Heart right ventricle (tissue), 16 donors: Measurements from ENCODE around the gene RPS15. TPM values are rescaled to one million over a fixed set of nuclear protein-coding genes. Genes with fewer than 3 reads are reported as not detected.

Experiments
- ATAC-seq, 8 donors: fragments of 200-7000 bp; cut with Tn5 transposase; one replicate each; pipeline ENCODE4 v1.9.1; 2020; ENCODE audit warnings: mild to moderate bottlenecking in 8 of 8, moderate library complexity in 8 of 8, moderate number of reproducible peaks in 1 of 8
- DNase-seq, 2 donors: peaks; one replicate each; pipeline ENCODE4 v3.0.0-alpha.2; 2020
- H3K27ac ChIP-seq, 10 donors: fragments of 200-600 bp; sonication (generic) in 2 of 10; one replicate each; pipeline versions ENCODE4 v1.5.0 to v1.8.0; 2020 to 2022; ENCODE audit warnings: mild to moderate bottlenecking in 3 of 10
- H3K27me3 ChIP-seq, 7 donors: fragments of 200-600 bp; one replicate each; pipeline ENCODE4 v1.8.0; 2021 to 2022; ENCODE audit warnings: mild to moderate bottlenecking in 2 of 7
- H3K36me3 ChIP-seq, 9 donors: fragments of 200-600 bp; sonication (generic) in 1 of 9; one replicate each; pipeline versions ENCODE4 v1.5.0 to v1.8.0; 2020 to 2022; ENCODE audit warnings: mild to moderate bottlenecking in 2 of 9
- H3K4me1 ChIP-seq, 9 donors: fragments of 200-600 bp; sonication (generic) in 1 of 9; one replicate each; pipeline versions ENCODE4 v1.5.0 to v1.8.0; 2020 to 2022; ENCODE audit warnings: mild to moderate bottlenecking in 4 of 9
- H3K4me3 ChIP-seq, 10 donors: fragments of 200-600 bp; sonication (generic) in 2 of 10; one replicate each; pipeline versions ENCODE4 v1.5.0 to v1.8.0; 2020 to 2022; ENCODE audit warnings: mild to moderate bottlenecking in 7 of 10, moderate library complexity in 2 of 10
- H3K9me3 ChIP-seq, 11 donors: fragments of 200-600 bp in 10 of 11; sonication (generic) in 2 of 11; one replicate each; pipeline versions ENCODE4 v1.5.0 to v1.8.0; 2013 to 2022; ENCODE audit warnings: mild to moderate bottlenecking in 2 of 11, control low read depth in 1 of 11, moderate library complexity in 1 of 11
- CTCF ChIP-seq, 9 donors: fragments of 200-600 bp; sonication (generic) in 2 of 9; IDR thresholded peaks; one replicate each; pipeline versions ENCODE4 v1.5.0 to v1.8.0; 2021 to 2022; ENCODE audit warnings: antibody characterized with exemption in 9 of 9, mild to moderate bottlenecking in 5 of 9, moderate library complexity in 1 of 9
- WGBS, 2 donors: extraction: QIAGEN DNeasy Blood & Tissue Kit; methylation state at CpG; one replicate each; pipeline ENCODE4 v1.1.7; 2013; ENCODE audit warnings: inconsistent platforms in 1 of 2; 5-methylcytosine and 5-hydroxymethylcytosine counted together
- intact Hi-C, 10 donors: fragments of 100-400 bp; cut with DNase I; formaldehyde crosslinking; loops; one replicate each; pipeline versions ENCODE4 v1.11.1 to v1.14.2; 2022
- polyA plus RNA-seq, 2 donors: library from polyadenylated mRNA; stranded (reverse); fragments of 200-250 nt; gene quantifications; one replicate each; pipeline ENCODE4 v1.2.3, GENCODE V29; 2013
- total RNA-seq, 10 donors: library from RNA; stranded (reverse); fragmentation: NEBNext Ultra II Directional in 3 of 10; extraction: Animal tissue kit (Norgen Biotek cat#: 25700) in 3 of 10; gene quantifications; one replicate each; pipeline versions ENCODE4 v1.2.1 to v1.2.4, GENCODE V29; 2021 to 2023
- donor health status: Arrhythmogenic right ventricular cardiomyopathy.
- donor health status: ischemic (EF 13 %, LVEDD 7.1; RV severe dilation, severe dysfunction).
- donor health status: healthy with polysubstance abuse.
- donor health status: DM: no; HTN: yes; CAD: no.
- donor health status: DM: no; HTN: no; CAD: no.
- donor health status: ischemic (EF 25% LVEDD 6.9; RV normal size, moderate dysfunction).
- donor health status: ischemic (EF 25% LVEDD 5.7; RV mildly dilated, moderate dysfunction).
- donor health status: healthy.
- donor health status: DM: yes; HTN: yes; CAD: no.
- donor health status: Ischemic cardiomyopathy.
- donor health status: ischemic (EF 35%, LVEDD 5.7; RV mildly dilated, moderate dysfunction).
- donor health status: nonischemic (EF 11% LVEDD 7.7; RV severe dilation, severe dysfunction).
- donor health status: DM: yes; HTN: yes; CAD: no.
- donor health status: PGD.
- donor health status: ischemic (EF 29% LVEDD 5.4; RV normal size, mild dysfunction).
- donor health status: nonischemic (EF 23%, LVEDD 6.1; RV moderate dilation, normal function).

RPS15 gene
- total and polyA plus RNA-seq, 12 donors: 480 to 3,724 (median 607) TPM

- no peak for TF ChIP-seq CTCF (IDR thresholded peaks at IDR 0.05)
- ATAC-seq (no peak), DNase-seq (no peak)
- Histone ChIP-seq H3K4me3 (no peak within 1 kb of the TSS), H3K27ac (no peak within 1 kb of the TSS), H3K4me1 (peaks cover 15 to 39% (median 36%) of the 10 kb centered on the region in 9 donors), H3K36me3 (no peaks in the 10 kb centered on the region), H3K9me3 (no peaks in the 10 kb centered on the region), H3K27me3 (peaks cover 53 to 100% (median 93%) of the 10 kb centered on the region in 7 donors)
- 5 to 6% methylated on average over 63 to 74 of the region's 74 CpGs for WGBS, 2 donors
- intact Hi-C loops: loop anchor here in 2 of 10 donors (10.0 kb wide), 1 partner anchor 65 kb away; the partner anchor contains the start of gene ADAMTSL5 (in 2 of the 2)
These were observed 11.6 kb downstream of the RPS15 start, which contains the start of gene APC2 for GRCh38 chr19:1449467-1450442. APC2 (plus strand) TSS chr19:1450121; CDS start chr19:1453002, 2,881 bp downstream.

DNA sequence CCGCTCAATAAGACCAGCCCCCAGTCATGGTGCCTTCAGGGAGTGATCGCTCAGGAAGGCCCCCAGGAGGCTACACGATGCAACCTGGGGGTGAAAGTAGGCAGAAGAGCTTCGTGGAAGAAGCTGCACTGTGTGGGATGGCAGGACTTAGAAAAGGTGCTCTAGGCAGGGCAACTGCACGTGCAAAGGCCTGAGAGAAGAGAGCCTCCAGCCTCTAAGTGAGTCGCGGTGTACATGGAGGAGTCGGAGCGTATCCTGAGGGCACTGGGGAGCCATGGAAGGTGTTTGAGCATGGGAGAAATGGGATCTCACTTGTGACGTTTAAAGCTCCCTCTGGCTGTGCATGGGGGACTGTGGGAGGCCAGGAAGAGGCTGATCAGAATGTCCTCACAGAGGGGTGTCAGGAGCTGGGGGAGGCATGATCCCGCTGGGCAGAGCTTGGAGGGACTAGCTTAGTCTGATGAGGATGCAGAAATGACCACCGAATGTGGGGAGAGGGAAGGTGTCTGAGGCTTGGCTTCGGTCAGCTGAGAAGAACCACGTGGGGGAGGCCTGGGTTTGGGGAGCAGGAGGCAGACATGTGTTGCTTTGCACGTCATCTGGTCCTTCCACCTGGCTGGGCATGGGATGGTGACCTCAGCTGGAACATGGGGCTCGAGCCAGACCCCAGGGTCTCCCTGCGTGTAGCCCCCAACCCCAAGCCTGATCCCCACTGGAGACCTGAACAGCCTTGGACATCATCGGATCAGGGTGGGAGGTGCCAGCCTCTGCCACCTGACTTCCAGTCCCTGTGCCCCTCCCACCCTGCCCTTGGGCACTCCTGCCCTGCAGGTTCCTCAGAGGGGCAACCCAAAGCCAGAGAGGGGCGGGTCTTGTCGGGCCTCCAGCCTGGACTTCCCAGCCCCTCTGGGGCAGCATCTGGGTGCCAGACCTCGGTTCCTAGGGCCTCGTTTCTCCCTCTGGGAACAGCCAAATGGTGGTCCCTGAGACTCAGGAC is 12.8 kb downstream of the RPS15 start:
- no peak for DNase-seq
- WGBS, 2 donors: 60 to 61% methylated on average over 22 of the region's 22 CpGs
- no peak overlapping the region for H3K27ac ChIP-seq
- H3K36me3 ChIP-seq: no peaks in the 10 kb centered on the region
- no peak for TF ChIP-seq CTCF (IDR thresholded peaks at IDR 0.05)
- intact Hi-C loops: no loop called here
- peaks cover 57 to 100% (median 98%) of the 10 kb centered on the region in 7 donors for H3K27me3 ChIP-seq
- no peak overlapping the region for H3K4me3 ChIP-seq
- no peaks in the 10 kb centered on the region for H3K9me3 ChIP-seq
- peaks cover 12 to 40% (median 35%) of the 10 kb centered on the region in 9 donors for H3K4me1 ChIP-seq
- ATAC-seq: no peak

GRCh38 chr19:1451916-1452801 is 14.0 kb downstream of the RPS15 start:
- WGBS, 2 donors: 37 to 39% methylated on average over 34 to 39 of the region's 39 CpGs
- no peak overlapping the region for H3K4me3 ChIP-seq
- intact Hi-C loops: no loop called here
- DNase-seq (no peak), ATAC-seq (no peak)
- H3K4me1 ChIP-seq: peaks cover 7 to 41% (median 36%) of the 10 kb centered on the region in 9 donors
- H3K27ac ChIP-seq: no peak overlapping the region
- H3K27me3 ChIP-seq: peaks cover 57 to 100% (median 98%) of the 10 kb centered on the region in 7 donors
- no peaks in the 10 kb centered on the region for H3K9me3 ChIP-seq
- TF ChIP-seq CTCF (IDR thresholded peaks at IDR 0.05): no peak
- H3K36me3 ChIP-seq: no peaks in the 10 kb centered on the region
